Measurements from ENCODE around the gene PROK2.

The PROK2 gene, protein sequence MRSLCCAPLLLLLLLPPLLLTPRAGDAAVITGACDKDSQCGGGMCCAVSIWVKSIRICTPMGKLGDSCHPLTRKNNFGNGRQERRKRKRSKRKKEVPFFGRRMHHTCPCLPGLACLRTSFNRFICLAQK

DNA sequence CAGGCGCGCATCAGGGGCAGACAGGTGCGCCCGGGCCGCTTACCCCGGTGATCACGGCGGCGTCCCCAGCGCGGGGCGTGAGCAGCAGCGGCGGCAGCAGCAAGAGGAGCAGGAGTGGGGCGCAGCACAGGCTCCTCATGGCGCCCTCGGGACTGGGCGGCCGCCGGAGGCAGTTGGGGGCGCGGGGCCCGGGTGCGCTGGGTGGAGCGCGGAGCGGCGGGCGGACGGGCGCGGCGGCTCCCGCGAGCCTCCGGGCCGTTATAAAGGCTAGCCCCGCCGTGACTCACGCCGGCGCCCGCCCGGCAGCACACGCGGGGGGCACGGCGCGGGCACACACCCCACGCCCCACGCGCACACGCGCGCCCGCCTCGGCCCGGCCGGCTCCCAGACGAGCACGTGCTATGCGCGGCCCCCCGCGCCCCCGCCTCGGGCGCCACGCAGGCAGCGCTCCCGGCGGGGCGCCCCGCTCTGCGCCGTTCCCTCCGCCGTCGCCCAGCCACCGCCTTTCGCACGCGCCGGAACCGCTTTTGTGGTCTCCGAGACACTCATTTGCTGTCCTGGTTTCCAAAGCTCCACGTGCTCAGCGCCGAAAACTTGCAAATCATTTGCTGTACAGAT is at the start of gene PROK2:
PROK2 (minus strand) TSS at position 235 of the 618 bp plus-strand sequence; CDS start at position 139, 96 bp downstream.
- DNase-seq (ENCODE audit: low read depth) = no peak

DNA sequence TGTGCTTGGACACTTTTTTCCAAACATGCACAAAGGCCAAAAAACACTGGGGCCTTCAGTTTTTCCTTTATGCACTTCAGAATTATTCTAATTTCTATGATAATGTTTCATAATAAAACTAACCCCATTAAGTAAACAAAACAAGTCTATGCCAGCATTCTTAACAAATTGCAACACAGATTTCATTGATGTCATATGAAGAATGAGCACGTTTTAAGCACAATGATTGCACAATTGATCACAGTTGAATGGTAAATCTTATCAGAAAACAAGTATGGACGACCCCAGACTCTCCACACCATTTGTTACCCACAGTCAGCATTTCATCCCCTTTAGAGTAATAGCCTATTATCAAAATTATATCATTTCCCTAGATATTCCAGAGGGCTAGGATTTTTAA is 46.7 kb upstream of the PROK2 start:
- no peak for DNase-seq (ENCODE audit: low read depth)

DNA sequence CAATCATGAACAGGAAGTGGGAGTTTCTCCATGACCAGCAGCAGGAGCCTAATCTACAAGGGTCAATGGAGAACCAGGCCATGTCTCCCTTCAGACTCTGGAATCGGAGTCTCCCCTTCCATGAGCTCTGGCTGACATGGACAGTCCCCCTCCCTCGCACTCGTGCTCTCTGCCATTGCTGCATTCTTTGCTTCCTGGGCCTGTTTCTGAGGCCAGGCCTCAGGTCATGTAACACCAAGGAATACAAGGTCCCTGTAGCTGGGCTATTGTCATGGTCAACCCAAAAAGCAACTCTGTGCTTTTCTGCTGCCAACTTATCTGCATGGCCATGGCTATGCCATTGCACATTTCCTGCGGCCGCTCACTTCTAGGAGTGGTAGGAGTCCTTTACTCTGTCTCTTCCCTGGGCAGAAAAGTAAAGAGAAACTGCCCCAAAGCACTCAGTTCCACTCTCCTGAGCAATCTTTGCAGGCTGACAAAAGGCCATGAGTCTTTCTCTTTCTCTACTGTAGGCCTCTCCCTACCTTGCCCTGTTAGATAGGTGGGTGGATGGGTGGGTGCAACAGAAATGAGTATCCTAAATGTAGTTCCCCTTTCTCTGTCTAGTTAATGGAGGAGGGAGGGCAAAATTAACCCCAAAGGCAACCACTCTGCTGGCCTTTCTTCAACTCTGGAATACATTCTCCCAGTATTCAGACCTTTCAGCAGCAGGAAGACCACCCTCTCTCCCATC is 40.8 kb upstream of the PROK2 start:
- DNase-seq (ENCODE audit: low read depth) = no peak

DNA sequence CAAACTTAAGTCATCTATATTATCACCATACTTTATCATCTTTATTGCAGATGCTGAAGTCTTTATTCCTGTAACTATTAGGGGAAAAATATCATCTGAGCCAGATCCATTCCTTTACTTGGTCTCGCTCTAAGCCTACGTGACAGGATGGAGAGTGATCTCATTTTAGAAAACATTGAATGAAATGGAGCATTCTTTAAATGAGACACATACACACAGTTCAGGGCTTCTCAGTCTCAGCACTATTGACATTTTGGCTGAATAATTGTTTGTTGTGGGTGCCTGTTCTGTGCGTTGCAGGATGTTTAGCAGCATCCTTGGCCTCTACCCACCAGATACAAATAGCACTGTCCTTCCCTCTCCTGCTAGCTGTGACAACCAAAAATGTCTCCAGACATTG is 36.2 kb upstream of the PROK2 start:
- no peak for DNase-seq (ENCODE audit: low read depth)

DNA sequence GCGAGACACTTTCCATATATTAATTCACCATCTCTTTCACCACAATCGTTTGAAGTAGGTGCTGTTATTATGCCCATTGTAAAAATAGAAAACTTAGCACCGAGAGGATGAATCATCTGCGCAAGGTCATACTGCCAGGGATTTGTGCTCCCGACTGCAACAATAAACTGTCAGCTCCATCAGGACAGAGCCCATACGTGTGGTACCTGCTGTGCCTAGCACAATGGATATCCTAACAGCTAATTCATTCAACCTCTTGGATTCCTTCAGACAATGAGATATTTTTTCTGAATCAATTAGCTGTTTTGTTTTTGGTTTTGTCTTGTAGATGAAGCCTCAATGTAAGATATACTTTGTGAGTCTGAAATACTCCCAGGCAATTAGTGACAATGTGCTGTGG is 32.3 kb upstream of the PROK2 start:
- no peak for DNase-seq (ENCODE audit: low read depth)

DNA sequence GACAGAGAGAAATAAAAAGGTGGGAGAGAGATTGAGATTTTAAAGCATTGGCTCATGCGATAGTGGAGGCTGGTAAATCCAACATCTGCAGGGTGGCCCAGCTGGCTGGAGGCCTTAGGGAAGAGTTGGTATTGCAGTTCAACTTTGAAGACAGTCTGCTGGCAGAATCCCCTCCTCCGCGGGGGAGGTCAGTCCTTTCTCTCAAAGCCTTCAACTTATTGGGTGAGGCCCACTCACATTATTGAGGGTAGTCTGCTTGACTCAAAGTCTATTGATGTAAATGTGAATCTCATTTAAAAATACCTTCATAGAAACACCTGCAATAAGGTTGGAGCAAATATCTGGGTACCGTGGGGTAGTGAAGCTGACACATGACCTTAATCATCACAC is 31.8 kb upstream of the PROK2 start:
- no peak for DNase-seq (ENCODE audit: low read depth)

DNA sequence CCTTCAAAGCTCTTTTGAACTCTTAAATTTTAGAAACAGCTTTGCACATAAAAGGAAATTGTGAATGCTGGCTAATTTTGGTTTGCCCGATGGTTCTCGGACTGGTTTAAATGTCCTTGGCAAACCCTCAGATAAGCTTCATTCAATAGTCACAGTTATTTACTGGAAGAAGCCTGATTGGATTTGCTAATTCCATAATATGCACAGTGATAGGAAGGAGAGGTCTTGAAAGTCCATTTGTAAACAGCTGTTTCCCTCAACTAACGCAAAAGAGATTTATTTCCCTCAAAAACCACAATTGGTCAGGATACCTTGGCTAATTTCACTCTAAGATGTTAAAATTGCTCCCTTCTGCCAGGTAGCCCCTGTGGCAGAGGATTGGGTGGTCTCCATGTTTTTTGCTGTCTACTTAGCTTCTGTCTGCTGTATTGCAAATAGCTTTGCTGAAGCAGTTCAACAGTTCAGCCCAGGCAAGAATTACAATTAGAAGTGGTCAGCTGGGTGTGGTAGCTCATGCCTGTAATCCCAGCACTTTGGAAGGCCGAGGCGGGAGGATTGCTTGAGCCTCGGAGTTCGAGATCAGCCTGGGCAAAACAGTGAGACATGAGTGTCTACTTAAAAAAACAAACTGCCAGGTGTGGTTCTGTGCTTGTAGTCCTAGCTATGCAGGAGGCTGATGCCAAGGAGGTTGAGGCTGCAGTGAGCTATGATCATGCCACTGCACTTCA is 30.6 kb upstream of the PROK2 start:
- no peak for DNase-seq (ENCODE audit: low read depth)

DNA sequence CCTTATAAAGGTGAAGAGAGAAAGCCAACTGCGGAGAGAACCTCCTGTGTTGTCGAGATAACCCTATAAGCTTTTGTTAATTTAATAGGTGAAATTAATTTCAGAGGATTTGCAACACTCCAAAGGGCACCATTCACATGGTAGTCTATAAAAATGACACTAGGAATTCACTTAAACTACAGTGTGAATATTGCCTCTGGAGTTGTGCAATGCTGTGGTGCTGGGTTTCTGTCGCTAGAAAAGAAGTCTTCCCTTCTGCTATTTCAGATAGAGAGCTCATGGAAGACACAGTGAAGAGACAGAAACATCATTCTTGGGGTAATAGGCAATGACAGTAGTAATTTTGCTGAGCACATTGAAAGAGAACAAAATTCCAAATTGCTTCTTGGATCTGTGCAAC is 28.8 kb upstream of the PROK2 start:
- no peak for DNase-seq (ENCODE audit: low read depth)

DNA sequence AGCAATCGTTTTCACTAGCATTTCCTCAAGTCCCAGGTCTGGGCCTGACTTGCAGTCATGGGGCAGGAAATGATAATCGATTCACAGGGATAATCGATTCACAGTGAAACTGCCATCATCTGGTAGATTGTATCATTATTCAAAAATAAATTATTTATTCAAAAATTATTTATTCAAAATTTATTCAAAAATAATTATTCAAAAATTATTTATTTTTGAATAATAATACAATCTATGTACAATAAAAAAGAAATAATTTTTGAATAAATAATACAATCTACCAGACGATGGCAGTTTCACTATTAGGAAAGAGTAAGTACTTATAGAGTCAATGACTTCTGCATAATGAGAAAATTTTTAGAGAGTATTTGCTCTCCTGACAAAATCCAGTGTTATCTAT is 28.1 kb upstream of the PROK2 start:
- no peak for DNase-seq (ENCODE audit: low read depth)

DNA sequence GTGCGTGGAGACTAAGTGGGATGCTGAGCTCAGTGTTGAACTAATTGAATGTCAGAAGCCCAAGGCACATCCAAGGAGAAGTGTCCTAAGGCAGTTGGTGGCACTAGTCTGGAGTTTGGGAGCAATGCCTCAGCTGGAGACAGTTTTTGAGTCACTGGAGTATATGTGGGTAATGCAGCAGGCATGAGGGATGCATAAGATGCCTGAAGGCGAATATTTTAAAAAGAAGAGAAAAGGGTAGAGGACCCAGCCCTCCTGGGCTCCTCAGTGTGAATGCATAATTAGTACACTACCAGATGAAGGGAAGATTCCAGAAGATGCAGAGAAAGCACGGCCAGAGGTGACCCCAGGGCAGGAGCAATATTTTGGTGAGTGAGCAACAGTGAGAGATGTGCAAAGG is 25.1 kb upstream of the PROK2 start:
- DNase-seq (ENCODE audit: low read depth) = no peak

DNA sequence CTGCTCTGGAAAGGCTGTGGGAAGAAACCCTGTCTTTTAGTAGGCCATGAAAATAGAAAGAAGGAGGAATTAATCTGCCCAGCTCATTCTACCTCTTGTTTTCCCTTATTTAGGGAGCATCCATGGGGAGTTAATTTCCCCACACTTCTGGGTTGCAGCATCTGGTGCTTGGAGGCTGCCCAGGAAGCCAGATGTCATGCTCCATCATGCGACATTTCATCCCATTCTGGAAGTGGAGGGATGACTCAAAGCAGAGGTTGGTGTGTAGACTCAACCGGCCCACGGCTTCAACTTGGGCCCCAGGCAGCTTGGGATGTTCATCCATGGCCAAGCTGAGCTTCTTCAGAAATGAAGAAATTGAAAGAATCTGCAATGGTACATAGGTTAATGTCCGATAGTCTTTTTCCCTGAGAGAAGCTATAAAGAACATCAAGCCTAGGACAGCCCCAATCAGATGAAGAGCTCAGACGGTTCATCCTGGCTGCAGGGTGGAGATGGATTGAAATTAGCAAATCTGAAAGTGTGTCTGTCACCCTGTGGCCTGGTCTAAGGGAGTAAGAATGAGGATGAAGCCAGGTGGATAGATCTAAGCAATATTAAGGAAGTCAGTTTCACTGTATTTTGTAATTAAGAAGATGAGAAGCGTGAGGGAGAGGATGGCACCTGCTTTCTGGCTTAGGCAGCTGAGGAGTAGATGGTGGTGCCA is 24.5 kb upstream of the PROK2 start:
- DNase-seq (ENCODE audit: low read depth) = no peak

DNA sequence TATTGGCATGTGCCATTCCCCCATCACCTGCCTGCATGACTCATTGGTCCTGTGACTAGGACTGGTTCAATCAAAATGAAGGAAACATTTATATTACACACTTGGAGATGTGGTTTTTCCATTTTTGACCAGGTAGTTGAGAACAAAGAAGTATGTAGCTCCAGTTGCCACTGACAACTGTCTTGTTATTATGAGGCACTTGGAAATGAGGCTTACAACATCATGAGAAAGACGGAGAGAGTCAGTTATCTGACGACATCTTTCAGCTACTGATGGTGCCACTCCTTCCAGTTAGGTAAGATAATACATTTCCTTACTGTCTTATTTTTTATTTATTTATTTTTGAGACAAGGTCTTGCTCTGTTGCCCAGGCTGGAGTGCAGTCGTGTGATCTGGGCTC is 21.8 kb upstream of the PROK2 start:
- no peak for DNase-seq (ENCODE audit: low read depth)

DNA sequence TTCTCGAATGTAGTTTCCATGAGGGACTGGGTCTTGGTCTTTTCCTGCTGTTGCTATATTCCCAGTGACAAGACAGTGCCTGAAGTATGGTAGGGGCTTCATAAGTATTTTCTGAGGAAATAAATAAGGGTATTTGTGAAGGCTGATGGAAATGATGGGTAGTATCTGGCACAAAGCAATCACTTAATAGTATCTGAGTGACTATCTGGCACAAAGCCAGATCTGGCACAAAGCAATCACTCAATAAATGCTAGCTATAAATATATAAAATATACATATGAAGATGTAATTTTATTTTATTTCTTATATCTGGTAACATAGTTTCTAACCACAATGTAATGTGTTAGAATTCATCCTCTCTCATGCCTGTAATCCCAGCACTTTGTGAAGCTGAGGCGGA is 20.7 kb upstream of the PROK2 start:
- DNase-seq (ENCODE audit: low read depth) = no peak

DNA sequence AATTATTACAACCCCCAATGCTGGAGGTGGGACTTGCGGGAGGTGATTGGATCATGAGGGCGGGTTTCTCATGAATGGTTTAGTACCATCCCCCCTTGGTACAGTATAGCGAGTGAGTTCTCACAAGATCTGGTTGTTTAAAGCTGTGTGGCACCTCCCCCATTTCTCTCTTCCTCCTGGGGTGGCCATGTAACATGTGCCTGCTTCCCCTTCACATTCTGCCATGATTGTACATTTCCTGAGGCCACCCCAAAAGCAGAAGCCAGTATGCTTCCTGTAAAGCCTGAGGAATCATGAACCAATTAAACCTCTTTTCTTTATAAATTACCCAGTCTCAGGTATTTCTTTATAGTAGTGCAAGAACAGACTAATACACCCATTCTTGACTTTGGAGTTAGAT is 20.3 kb upstream of the PROK2 start:
- no peak for DNase-seq (ENCODE audit: low read depth)

DNA sequence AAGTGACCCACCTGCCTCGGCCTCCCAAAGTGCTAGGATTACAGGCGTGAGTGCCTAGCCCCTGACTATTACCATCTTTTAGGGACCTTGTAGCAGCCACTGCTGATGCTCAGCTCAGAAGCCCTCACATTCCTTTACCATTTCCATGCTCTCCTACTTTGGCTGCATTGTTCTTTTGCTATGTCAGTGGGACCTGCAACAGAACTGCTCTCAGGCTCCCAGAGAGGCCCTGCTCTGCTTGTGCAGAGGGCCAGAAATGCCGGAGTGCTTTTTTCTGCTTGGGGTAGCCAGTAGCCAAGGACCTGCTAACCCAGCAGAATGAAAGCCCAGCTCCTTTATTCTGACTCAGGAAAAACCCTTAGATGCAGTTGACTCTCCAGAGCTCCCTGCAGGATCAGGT is 18.3 kb upstream of the PROK2 start:
- DNase-seq (ENCODE audit: low read depth) = no peak

DNA sequence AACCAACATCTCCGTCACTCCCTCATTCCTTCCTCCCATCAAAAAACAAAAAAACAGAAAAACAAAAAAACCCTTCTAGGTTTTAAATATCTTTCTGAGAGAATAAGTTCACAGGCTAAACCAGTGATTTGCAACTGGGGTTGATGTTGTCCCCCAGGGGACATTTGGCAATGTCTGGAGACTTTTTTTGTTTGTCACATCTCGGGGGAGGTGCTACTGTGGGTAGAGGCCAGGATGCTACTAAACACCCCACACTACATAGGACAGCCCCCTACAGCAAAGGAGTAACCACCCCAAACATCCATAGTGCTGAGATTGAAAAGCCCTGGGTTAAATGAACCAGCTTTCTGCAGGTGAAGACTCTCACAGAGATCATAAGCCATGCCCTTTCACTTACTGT is 17.0 kb upstream of the PROK2 start:
- no peak for DNase-seq (ENCODE audit: low read depth)

DNA sequence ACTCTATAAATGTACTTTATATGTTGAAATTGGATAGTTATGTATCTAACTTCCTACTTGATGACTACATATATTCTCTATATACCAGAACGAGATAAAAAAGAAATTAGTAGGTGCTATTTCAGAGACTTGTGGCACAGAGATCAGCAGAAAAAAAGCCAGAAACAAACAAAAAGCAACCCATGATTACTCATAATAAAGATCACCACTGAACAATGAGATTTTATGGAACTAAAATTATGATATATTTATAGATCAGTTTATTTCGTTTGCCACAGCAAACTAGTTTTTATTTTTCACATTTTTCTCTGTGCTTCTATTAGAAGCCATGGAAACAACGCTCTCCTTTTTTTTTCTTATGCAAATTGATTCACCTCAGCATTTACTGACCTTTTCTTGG is 15.1 kb upstream of the PROK2 start:
- DNase-seq (ENCODE audit: low read depth) = no peak

DNA sequence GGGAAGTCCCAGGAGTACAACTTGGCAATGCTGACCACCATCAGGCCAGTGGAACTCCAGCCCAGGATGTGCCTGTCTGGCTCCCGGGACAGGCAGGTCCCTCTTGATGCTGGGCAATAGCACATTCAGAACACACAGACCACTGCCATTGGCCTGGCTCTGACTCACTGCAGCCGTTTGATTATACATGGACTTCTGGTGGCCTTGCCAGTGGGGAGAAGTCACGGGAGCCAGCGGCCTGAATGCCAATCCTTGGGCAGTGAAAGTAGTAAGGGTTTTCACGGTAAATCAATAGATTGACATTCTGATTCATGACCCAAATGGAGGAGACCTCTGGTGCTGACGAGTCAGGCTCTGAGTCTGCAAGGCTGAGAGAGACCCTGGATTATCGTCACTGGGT is 12.5 kb upstream of the PROK2 start:
- DNase-seq (ENCODE audit: low read depth) = no peak

DNA sequence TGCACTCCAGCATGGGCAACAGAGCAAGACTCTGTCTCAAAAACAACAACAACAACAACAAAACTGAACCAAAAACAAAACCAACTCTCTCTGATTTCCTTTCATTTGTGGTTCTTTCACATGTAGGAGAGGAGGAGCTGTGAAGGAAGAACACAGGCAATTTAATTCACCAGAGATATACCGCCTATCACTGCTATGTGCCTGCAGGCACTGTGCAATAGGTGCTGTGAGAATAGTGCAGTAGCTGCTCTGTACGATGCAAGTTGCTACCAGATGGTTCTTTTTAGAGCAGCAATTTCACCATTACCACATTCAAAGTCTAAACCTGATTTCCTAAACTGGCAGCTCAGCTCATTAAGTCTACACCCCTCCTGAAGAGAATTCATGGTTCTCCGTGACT is 11.3 kb upstream of the PROK2 start:
- DNase-seq (ENCODE audit: low read depth) = no peak

DNA sequence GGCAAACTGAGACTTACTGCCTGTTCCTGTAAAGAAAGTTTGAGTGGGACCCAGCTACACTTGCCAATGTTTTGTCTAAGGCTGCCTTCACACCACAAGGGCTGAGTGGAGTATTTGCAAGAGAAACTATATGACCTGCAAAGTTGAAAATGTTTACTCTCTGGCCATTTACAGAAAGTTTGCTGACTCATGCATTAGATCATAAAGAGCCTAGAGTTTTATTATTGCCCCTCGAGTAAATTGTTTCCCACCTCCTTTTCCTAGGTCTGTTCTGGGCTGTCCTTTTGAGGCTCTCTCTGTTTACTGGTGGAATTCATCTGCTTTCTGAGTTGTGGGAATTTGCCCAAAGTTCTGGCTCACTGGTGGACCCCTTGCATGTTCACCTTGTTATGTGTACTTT is 6.7 kb upstream of the PROK2 start:
- DNase-seq (ENCODE audit: low read depth) = no peak

DNA sequence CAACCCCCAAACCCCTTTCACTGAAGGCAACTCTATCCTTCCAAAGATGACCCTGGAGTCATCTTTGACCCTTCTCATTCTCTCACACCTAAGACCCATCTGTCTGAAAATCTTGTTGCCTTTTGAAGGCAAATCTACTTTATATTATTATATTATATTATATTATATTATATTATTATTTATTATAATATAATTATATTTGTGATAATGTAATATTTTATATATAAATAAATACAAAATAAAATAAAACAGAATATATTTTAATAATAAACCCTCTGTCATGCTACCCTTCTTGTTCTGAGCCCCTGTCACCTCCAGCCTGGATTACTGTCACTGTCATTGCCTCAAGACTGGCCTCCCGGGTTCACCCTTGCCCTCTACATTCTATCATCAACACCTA is 5.0 kb upstream of the PROK2 start:
- DNase-seq (ENCODE audit: low read depth) = no peak

DNA sequence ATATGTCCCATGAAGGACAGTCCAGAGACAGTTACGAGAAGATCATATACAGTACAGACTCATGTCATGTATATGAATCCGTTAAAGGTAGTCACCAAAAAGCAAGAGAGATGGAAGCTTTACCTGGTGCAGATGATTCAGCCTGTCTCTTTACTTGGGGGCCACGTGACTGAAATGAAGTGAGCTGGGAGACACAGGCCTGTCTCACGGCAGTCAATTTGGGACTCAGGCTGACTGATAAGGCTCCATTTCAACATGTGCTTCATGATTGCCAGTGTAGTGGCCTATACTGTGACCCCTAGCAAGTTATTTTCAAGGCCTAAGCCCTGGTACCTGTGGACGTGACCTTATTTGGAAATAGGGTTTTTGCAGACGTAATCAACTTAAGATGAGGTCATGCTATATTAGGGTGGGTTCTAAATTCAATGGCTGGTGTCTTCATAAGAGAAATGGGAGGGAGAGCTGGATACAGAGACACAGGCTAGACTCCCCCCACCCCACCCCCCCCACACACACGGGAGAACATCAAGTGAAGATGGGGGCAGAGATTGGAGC is 3.0 kb upstream of the PROK2 start:
- no peak for DNase-seq (ENCODE audit: low read depth)

All from HS-5 (cell line).